K562 (cell line): Measurements from ENCODE around the gene PFDN2. TPM values are rescaled to one million over a fixed set of nuclear protein-coding genes. Genes with fewer than 3 reads are reported as not detected.

Experiments used
- ADNP ChIP-seq: fragments of 200-800 bp; sonication (Bioruptor generic); IDR thresholded peaks from 2 replicates; pipeline ENCODE4 v1.6.1; 2016; ENCODE audit warnings: missing genetic modification characterization, missing compliant biosample characterization
- AFF1 ChIP-seq, 2 experiments: fragments of 450-650 bp; IDR thresholded peaks; 2 replicates each; pipeline ENCODE4 v1.6.1; 2018; ENCODE audit warnings: mild to moderate bottlenecking in 2 of 2, low read depth in 1 of 2; ENCODE audit not compliant: partially characterized antibody in 2 of 2
- CBX1 ChIP-seq: sonication (generic); IDR thresholded peaks from 2 replicates; pipeline ENCODE4 v1.6.1; 2016; ENCODE audit warnings: antibody characterized with exemption, low read depth, mild to moderate bottlenecking
- DLX4 ChIP-seq: fragments of 250-450 bp; sonication (Bioruptor Pico); IDR thresholded peaks from 2 replicates; pipeline ENCODE4 v1.6.1; 2021; ENCODE audit warnings: mild to moderate bottlenecking
- FIP1L1 ChIP-seq: fragments of 200-400 bp; formaldehyde crosslinking; IDR thresholded peaks from 2 replicates; pipeline ENCODE4 v1.6.1; 2018; ENCODE audit warnings: mild to moderate bottlenecking, low read depth, low read length; ENCODE audit not compliant: poor library complexity, severe bottlenecking
- GABPB1 ChIP-seq: sonication (generic); formaldehyde crosslinking; IDR thresholded peaks from 2 replicates; pipeline ENCODE4 v1.8.0; 2022; ENCODE audit warnings: mild to moderate bottlenecking, missing genetic modification reagents
- GTF3C2 ChIP-seq: IDR thresholded peaks from 3 replicates; pipeline ENCODE4 v1.6.1; 2011; ENCODE audit warnings: borderline replicate concordance, mild to moderate bottlenecking, moderate library complexity; ENCODE audit not compliant: insufficient read length; ENCODE audit errors: extremely low read depth
- KAT8 ChIP-seq: fragments of 450-650 bp; IDR thresholded peaks from 2 replicates; pipeline ENCODE4 v1.6.1; 2016; ENCODE audit warnings: low read depth, mild to moderate bottlenecking
- KLF6 ChIP-seq: fragments of 250-450 bp; sonication (Bioruptor Pico); IDR thresholded peaks from 2 replicates; pipeline ENCODE4 v1.4.0; 2020; ENCODE audit warnings: mild to moderate bottlenecking, moderate library complexity, borderline replicate concordance
- NBN ChIP-seq: fragments of 450-650 bp; IDR thresholded peaks from 2 replicates; pipeline ENCODE4 v1.6.1; 2016; ENCODE audit warnings: low read depth, mild to moderate bottlenecking
- PKNOX1 ChIP-seq: fragments of 450-650 bp; IDR thresholded peaks from 2 replicates; pipeline ENCODE4 v1.6.1; 2016
- RBM17 ChIP-seq: fragments of 200-400 bp; formaldehyde crosslinking; IDR thresholded peaks from 2 replicates; pipeline ENCODE4 v1.6.1; 2017; ENCODE audit warnings: low read depth, mild to moderate bottlenecking, low read length, borderline replicate concordance
- SP1 ChIP-seq: sonication (generic); formaldehyde crosslinking; IDR thresholded peaks from 2 replicates; pipeline ENCODE4 v1.8.1; 2022; ENCODE audit warnings: mild to moderate bottlenecking, missing genetic modification reagents
- TCF7 ChIP-seq: sonication (generic); IDR thresholded peaks from 2 replicates; pipeline ENCODE4 v1.6.1; 2016; ENCODE audit warnings: antibody characterized with exemption, borderline replicate concordance
- ZKSCAN1 ChIP-seq: fragments of 150-350 bp; IDR thresholded peaks from 2 replicates; pipeline ENCODE4 v1.6.1; 2016; ENCODE audit warnings: low read depth, low read length
- ZNF23 ChIP-seq: fragments of 250-450 bp; sonication (Bioruptor Pico); IDR thresholded peaks from 2 replicates; pipeline ENCODE4 v1.4.0; 2020; ENCODE audit warnings: mild to moderate bottlenecking
- ZNF589 ChIP-seq: fragments of 200-800 bp; sonication (Bioruptor generic); IDR thresholded peaks from 2 replicates; pipeline ENCODE4 v1.6.1; 2016; ENCODE audit warnings: low read depth, missing genetic modification characterization, missing compliant biosample characterization
- ZNF644 ChIP-seq: fragments of 200-800 bp; sonication (Bioruptor generic); IDR thresholded peaks from 2 replicates; pipeline ENCODE4 v1.6.1; 2016; ENCODE audit warnings: low read depth, missing genetic modification characterization, missing compliant biosample characterization
- ZNF695 ChIP-seq: fragments of 450-650 bp; formaldehyde crosslinking; IDR thresholded peaks from 2 replicates; pipeline ENCODE4 v1.4.0; 2020; ENCODE audit warnings: mild to moderate bottlenecking, moderate library complexity
- polyA plus RNA-seq, 8 experiments: library from polyadenylated mRNA; depleted of rRNA in 4 of 8; stranded (reverse) in 5 of 8; unstranded in 3 of 8; fragments of >200 nt; fragmentation: Nextera tagmentation in 2 of 8; fragmentation: Illumina TruSeq in 1 of 8; extraction: Ambion mirVana in 2 of 8; extraction: Trizol in 1 of 8; gene quantifications; 2 replicates each; pipeline versions ENCODE4 v1.2.1 to v1.2.3, GENCODE V29; 2011 to 2014; ENCODE audit warnings: inconsistent platforms in 1 of 8, missing spikeins in 1 of 8
- total RNA-seq, 7 experiments: library from RNA; depleted of rRNA in 6 of 7; stranded (reverse); fragments of >200 nt in 6 of 7; fragmentation: Illumina TruSeq in 2 of 7; extraction: Trizol in 2 of 7; gene quantifications; 2 replicates each; pipeline versions ENCODE4 v1.2.1 to v1.2.3, GENCODE V29; 2011 to 2021; ENCODE audit warnings: low replicate concordance in 1 of 7

The PFDN2 gene
- total and polyA plus RNA-seq, 9 of the 15 experiments (the other 6 are each of a cell fraction or from before 2014, with no cell fraction given) = 50.2 to 361 (median 144) TPM

GRCh38 chr1:161132410-161133219, 14.8 kb upstream of the PFDN2 start, which contains the start of gene DEDD (continued):
- TF ChIP-seq RBM17 (no peak), TCF7 (no peak), ZKSCAN1 (peak; percentile 64), ZNF589 (CRISPR knock-in tag) (peak; percentile 32), SP1 (CRISPR knock-in tag) (peak; percentile 51; the same call in 1 of the 2 replicates), FIP1L1 (peak; percentile 73), KAT8 (no peak; the same call in 1 of the 2 replicates), GTF3C2 (no peak), ZNF23 (no peak), CBX1 (0 out of 2 replicates have a peak, but pooled peaks have one; percentile 60), ZNF695 (CRISPR knock-in tag) (no peak), NBN (no peak; the same call in 1 of the 2 replicates), ZNF644 (peak; percentile 86; the same call in 1 of the 2 replicates), ADNP (tag) (no peak), AFF1 (IDR thresholded peaks at IDR 0.05; ENCODE audit: low read depth in 1 of 2, partially characterized antibody in 2 of 2) (peak in 1 of 2 experiments; percentile 69), DLX4 (CRISPR knock-in tag) (no peak), PKNOX1 (peak; percentile 84), KLF6 (CRISPR knock-in tag) (no peak), GABPB1 (CRISPR knock-in tag) (peak; percentile 83; the same call in 1 of the 2 replicates)
